ENCODE data around the gene PRB2. TPM values are rescaled to one million over a fixed set of nuclear protein-coding genes. Genes with fewer than 3 reads are reported as not detected.

PRB2 gene
- total RNA-seq, 1 experiment from 2014 or later: not detected

DNA sequence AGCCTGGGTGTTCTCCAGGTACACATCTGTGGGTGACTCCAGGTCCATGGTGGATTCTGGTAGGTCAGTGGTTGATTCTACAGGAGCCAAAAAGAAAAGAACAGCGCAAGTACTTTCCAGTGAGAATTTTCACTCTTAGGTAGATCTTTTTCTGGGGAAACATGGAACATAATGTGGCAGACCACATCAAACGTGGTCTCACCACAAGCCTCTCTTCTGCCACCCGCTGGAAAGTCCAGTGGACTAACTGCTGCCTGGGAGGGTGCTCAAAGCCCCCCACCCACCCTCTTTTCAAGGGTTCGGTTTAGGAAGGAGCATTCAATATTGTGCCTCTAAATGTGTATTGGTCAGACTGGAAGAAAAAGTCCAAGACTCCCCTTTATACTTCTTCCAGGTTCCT lies 36.1 kb upstream of the PRB2 start:
- CTCF ChIA-PET: no interaction called here

DNA sequence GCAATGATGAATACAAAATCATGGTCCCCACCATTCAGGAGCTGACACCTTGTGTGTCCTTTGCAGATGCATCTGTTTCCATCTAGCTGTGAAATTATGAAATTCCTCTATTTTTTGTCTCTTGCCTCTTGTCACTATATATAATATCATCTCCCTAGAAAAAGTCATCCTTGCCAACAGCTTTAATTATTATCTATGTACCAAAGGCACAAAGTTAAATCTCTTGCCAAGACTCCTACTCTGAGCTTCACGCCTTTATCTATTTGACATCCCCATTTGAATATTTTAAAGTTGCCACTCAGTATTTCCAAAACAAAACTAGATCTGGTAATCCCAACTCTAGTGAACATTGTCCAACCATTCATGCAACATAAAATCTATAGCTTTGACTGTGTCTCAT lies 32.0 kb upstream of the PRB2 start:
- H3K4me1 Mint-ChIP-seq: peaks cover 9% of the 10 kb centered on the region
- peaks cover 6% of the 10 kb centered on the region; the same call in 1 of the 2 replicates for H3K27me3 Mint-ChIP-seq (ENCODE audit: low read depth)
- POLR2A ChIA-PET: no interaction called here
- peaks cover 14% of the 10 kb centered on the region for H3K9me3 Mint-ChIP-seq
- no peak overlapping the region for H3K4me3 Mint-ChIP-seq
- no peak for ATAC-seq
- H3K27ac Mint-ChIP-seq: no peak overlapping the region
- CTCF ChIA-PET: no interaction called here
- H3K36me3 Mint-ChIP-seq: peaks cover 2% of the 10 kb centered on the region; the same call in 1 of the 2 replicates
- no peak for DNase-seq (ENCODE audit: low spot score)
- TF ChIP-seq TEAD4 (CRISPR knock-in tag; IDR thresholded peaks at IDR 0.05) (no peak), JUN (CRISPR knock-in tag; IDR thresholded peaks at IDR 0.05) (no peak), ETV6 (CRISPR knock-in tag; IDR thresholded peaks at IDR 0.05) (no peak), RORB (CRISPR knock-in tag; IDR thresholded peaks at IDR 0.05) (no peak), ZBTB21 (CRISPR knock-in tag; IDR thresholded peaks at IDR 0.05; ENCODE audit: borderline replicate concordance) (no peak), NFYB (CRISPR knock-in tag; conservative IDR thresholded peaks at IDR 0.05; ENCODE audit: low read depth) (no peak), MXD4 (CRISPR knock-in tag; IDR thresholded peaks at IDR 0.05; ENCODE audit: borderline replicate concordance) (no peak), KAT7 (CRISPR knock-in tag; IDR thresholded peaks at IDR 0.05; ENCODE audit: borderline replicate concordance) (no peak), NR3C1 (CRISPR knock-in tag; conservative IDR thresholded peaks at IDR 0.05; ENCODE audit: low read depth) (no peak)
- TF ChIP-seq, protein P1, sequence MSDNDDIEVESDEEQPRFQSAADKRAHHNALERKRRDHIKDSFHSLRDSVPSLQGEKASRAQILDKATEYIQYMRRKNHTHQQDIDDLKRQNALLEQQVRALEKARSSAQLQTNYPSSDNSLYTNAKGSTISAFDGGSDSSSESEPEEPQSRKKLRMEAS (CRISPR knock-in tag; IDR thresholded peaks at IDR 0.05): no peak
- TF ChIP-seq, protein P2, sequence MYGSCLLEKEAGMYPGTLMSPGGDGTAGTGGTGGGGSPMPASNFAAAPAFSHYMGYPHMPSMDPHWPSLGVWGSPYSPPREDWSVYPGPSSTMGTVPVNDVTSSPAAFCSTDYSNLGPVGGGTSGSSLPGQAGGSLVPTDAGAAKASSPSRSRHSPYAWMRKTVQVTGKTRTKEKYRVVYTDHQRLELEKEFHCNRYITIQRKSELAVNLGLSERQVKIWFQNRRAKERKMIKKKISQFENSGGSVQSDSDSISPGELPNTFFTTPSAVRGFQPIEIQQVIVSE (CRISPR knock-in tag; IDR thresholded peaks at IDR 0.05; ENCODE audit: borderline replicate concordance): no peak
- TF ChIP-seq, protein P3, sequence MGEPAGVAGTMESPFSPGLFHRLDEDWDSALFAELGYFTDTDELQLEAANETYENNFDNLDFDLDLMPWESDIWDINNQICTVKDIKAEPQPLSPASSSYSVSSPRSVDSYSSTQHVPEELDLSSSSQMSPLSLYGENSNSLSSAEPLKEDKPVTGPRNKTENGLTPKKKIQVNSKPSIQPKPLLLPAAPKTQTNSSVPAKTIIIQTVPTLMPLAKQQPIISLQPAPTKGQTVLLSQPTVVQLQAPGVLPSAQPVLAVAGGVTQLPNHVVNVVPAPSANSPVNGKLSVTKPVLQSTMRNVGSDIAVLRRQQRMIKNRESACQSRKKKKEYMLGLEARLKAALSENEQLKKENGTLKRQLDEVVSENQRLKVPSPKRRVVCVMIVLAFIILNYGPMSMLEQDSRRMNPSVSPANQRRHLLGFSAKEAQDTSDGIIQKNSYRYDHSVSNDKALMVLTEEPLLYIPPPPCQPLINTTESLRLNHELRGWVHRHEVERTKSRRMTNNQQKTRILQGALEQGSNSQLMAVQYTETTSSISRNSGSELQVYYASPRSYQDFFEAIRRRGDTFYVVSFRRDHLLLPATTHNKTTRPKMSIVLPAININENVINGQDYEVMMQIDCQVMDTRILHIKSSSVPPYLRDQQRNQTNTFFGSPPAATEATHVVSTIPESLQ (CRISPR knock-in tag; IDR thresholded peaks at IDR 0.05): no peak
- TF ChIP-seq, protein P4, sequence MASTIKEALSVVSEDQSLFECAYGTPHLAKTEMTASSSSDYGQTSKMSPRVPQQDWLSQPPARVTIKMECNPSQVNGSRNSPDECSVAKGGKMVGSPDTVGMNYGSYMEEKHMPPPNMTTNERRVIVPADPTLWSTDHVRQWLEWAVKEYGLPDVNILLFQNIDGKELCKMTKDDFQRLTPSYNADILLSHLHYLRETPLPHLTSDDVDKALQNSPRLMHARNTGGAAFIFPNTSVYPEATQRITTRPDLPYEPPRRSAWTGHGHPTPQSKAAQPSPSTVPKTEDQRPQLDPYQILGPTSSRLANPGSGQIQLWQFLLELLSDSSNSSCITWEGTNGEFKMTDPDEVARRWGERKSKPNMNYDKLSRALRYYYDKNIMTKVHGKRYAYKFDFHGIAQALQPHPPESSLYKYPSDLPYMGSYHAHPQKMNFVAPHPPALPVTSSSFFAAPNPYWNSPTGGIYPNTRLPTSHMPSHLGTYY (CRISPR knock-in tag; IDR thresholded peaks at IDR 0.05): no peak
- TF ChIP-seq, protein P5, sequence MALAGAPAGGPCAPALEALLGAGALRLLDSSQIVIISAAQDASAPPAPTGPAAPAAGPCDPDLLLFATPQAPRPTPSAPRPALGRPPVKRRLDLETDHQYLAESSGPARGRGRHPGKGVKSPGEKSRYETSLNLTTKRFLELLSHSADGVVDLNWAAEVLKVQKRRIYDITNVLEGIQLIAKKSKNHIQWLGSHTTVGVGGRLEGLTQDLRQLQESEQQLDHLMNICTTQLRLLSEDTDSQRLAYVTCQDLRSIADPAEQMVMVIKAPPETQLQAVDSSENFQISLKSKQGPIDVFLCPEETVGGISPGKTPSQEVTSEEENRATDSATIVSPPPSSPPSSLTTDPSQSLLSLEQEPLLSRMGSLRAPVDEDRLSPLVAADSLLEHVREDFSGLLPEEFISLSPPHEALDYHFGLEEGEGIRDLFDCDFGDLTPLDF (CRISPR knock-in tag; IDR thresholded peaks at IDR 0.05): no peak

More for the DNA sequence above, 36.1 kb upstream of the PRB2 start:
- Mint-ChIP-seq H3K27ac (no peak overlapping the region), H3K36me3 (no peaks in the 10 kb centered on the region), H3K4me3 (no peak overlapping the region), H3K4me1 (peaks cover 21% of the 10 kb centered on the region), H3K9me3 (peaks cover 4% of the 10 kb centered on the region), H3K27me3 (ENCODE audit: low read depth) (peaks cover 3% of the 10 kb centered on the region; the same call in 1 of the 2 replicates)
- ATAC-seq (no peak), DNase-seq (ENCODE audit: low spot score) (no peak)
- TF ChIP-seq ZNF317 (CRISPR knock-in tag; IDR thresholded peaks at IDR 0.05; ENCODE audit: borderline replicate concordance, low read depth): no peak
- TF ChIP-seq FOXP1 (CRISPR knock-in tag; IDR thresholded peaks at IDR 0.05; ENCODE audit: borderline replicate concordance): no peak
- TF ChIP-seq, protein P6, sequence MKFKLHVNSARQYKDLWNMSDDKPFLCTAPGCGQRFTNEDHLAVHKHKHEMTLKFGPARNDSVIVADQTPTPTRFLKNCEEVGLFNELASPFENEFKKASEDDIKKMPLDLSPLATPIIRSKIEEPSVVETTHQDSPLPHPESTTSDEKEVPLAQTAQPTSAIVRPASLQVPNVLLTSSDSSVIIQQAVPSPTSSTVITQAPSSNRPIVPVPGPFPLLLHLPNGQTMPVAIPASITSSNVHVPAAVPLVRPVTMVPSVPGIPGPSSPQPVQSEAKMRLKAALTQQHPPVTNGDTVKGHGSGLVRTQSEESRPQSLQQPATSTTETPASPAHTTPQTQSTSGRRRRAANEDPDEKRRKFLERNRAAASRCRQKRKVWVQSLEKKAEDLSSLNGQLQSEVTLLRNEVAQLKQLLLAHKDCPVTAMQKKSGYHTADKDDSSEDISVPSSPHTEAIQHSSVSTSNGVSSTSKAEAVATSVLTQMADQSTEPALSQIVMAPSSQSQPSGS (CRISPR knock-in tag; IDR thresholded peaks at IDR 0.05; ENCODE audit: borderline replicate concordance, low read depth): no peak
- no peak for TF ChIP-seq CREM (CRISPR knock-in tag; IDR thresholded peaks at IDR 0.05)
- no peak for TF ChIP-seq MYBL2 (CRISPR knock-in tag; IDR thresholded peaks at IDR 0.05)
- TF ChIP-seq SMAD4 (CRISPR knock-in tag; IDR thresholded peaks at IDR 0.05): no peak
- TF ChIP-seq, protein P7, sequence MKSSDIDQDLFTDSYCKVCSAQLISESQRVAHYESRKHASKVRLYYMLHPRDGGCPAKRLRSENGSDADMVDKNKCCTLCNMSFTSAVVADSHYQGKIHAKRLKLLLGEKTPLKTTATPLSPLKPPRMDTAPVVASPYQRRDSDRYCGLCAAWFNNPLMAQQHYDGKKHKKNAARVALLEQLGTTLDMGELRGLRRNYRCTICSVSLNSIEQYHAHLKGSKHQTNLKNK (CRISPR knock-in tag; IDR thresholded peaks at IDR 0.05): no peak
- TF ChIP-seq, protein P8, sequence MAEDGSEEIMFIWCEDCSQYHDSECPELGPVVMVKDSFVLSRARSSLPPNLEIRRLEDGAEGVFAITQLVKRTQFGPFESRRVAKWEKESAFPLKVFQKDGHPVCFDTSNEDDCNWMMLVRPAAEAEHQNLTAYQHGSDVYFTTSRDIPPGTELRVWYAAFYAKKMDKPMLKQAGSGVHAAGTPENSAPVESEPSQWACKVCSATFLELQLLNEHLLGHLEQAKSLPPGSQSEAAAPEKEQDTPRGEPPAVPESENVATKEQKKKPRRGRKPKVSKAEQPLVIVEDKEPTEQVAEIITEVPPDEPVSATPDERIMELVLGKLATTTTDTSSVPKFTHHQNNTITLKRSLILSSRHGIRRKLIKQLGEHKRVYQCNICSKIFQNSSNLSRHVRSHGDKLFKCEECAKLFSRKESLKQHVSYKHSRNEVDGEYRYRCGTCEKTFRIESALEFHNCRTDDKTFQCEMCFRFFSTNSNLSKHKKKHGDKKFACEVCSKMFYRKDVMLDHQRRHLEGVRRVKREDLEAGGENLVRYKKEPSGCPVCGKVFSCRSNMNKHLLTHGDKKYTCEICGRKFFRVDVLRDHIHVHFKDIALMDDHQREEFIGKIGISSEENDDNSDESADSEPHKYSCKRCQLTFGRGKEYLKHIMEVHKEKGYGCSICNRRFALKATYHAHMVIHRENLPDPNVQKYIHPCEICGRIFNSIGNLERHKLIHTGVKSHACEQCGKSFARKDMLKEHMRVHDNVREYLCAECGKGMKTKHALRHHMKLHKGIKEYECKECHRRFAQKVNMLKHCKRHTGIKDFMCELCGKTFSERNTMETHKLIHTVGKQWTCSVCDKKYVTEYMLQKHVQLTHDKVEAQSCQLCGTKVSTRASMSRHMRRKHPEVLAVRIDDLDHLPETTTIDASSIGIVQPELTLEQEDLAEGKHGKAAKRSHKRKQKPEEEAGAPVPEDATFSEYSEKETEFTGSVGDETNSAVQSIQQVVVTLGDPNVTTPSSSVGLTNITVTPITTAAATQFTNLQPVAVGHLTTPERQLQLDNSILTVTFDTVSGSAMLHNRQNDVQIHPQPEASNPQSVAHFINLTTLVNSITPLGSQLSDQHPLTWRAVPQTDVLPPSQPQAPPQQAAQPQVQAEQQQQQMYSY (CRISPR knock-in tag; IDR thresholded peaks at IDR 0.05): no peak
- TF ChIP-seq, protein P9, sequence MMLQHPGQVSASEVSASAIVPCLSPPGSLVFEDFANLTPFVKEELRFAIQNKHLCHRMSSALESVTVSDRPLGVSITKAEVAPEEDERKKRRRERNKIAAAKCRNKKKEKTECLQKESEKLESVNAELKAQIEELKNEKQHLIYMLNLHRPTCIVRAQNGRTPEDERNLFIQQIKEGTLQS (CRISPR knock-in tag; conservative IDR thresholded peaks at IDR 0.05): no peak
- TF ChIP-seq ZNF263 (CRISPR knock-in tag; IDR thresholded peaks at IDR 0.05; ENCODE audit: low read depth): no peak
- no peak for TF ChIP-seq NR2C2 (CRISPR knock-in tag; IDR thresholded peaks at IDR 0.05)
- TF ChIP-seq FOXK1 (CRISPR knock-in tag; IDR thresholded peaks at IDR 0.05): no peak
- no peak for TF ChIP-seq ZNF671 (CRISPR knock-in tag; IDR thresholded peaks at IDR 0.05)
- TF ChIP-seq NR1H2 (CRISPR knock-in tag; IDR thresholded peaks at IDR 0.05): no peak
- no peak for TF ChIP-seq ZNF219 (CRISPR knock-in tag; IDR thresholded peaks at IDR 0.05; ENCODE audit: borderline replicate concordance)
- no peak for TF ChIP-seq ZNF423 (CRISPR knock-in tag; IDR thresholded peaks at IDR 0.05)
- TF ChIP-seq EMX1 (CRISPR knock-in tag; IDR thresholded peaks at IDR 0.05): no peak
- TF ChIP-seq TEAD4 (CRISPR knock-in tag; IDR thresholded peaks at IDR 0.05): no peak
- POLR2A ChIA-PET: no interaction called here
